EL (cell line): Measurements from ENCODE around the gene PYGL.
A peak's percentile ranks its signal among the peaks of the same experiment; 100 is the strongest.

Source experiments
- DNase-seq: peaks from one replicate; pipeline ENCODE4 v3.0.0-alpha.2; 2016

PYGL gene

DNA sequence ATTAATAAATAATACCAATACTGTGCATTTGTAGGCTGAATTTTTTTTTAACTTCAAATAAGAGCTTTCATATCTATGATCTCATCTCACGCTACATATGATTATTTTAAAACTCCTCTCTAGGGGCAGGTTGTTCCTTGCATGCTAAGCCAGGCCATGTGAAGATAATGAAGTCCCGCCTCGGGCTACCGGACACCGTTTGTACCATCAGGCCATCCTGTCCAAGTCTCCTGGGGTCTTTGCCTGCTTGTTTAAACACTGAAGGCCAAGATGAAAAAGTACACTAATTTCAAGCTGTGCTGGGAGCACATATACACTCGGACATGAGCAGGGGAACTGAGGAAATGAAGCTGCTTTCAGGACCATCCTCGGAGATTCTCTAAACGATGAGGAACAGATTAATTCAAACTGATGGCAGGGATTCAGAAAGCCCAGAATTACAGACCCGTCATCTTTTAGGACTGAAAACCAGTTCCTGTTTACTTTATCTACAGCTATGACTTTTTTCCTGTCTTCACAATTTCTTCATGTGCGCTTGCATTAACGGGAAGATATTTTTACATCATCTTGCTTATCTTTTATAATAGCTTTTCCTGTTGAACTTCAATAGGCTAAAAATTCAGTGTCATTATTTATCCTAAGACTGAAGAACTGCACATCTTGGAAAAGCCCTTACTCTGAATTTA lies 78.7 kb downstream of the PYGL start:
- DNase-seq: peak; percentile 23

DNA sequence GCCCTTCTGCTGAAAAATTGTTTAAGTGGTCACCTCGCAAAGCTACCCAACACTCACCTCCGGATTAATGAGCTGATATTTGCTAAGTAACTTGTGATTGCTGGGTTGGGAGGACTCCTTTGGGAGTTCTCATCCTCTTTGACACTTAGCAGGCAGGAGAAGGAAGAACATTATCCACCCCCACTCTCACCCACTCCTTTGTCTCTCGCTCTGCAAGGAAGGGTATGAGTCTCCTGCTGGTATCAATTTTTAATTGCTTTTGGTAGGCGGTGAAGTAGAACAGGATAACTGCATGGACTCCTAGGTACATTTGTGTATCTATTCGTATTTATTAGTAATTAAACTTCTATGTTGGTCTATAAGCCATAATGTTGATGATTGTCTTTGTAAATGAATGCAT lies 79.3 kb downstream of the PYGL start:
- DNase-seq: no peak

DNA sequence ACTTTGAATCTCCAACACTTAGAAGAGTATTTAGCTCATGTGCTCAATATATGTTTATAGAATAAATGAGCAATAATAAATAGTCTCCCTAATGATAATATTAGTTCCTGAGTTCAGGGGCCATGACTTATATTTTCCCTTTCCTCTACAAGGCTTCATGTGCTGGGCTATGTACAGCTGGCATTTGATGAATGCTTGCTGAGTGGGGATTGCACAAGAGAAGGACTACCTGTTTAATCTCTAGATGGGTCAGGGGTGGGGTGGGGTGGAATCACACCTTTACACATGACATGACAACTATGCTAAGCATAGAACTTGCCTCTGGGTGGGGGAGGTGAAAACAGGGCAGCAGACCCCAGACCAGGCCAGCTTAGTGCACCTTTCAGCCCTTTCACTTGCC lies 80.0 kb downstream of the PYGL start:
- DNase-seq: no peak

DNA sequence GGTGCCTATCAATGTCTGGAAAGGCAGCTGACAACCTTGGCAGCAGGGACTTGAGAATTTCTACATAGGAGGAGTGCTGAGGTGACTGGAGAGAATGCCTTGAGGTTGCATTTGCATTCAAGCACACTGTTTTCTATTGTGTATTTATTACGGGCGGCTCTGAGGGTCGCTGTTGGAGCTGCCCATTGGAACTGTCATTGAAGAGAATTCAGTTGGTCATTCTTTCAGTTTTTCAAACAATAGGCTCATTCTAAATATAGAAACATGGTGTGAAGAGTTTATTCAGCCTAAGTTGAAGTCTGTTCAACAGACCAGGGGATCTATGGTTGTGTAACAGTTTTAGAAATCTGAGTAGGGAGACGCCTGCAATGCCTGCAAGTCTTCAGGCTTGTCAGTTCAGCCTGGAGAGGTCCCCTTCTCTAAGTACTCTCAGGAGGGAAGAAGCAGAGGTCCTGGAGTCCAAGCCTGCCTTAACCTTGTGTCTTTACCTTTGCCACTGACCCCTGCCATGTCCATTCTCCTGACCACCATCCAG lies 82.2 kb downstream of the PYGL start:
- DNase-seq: no peak

DNA sequence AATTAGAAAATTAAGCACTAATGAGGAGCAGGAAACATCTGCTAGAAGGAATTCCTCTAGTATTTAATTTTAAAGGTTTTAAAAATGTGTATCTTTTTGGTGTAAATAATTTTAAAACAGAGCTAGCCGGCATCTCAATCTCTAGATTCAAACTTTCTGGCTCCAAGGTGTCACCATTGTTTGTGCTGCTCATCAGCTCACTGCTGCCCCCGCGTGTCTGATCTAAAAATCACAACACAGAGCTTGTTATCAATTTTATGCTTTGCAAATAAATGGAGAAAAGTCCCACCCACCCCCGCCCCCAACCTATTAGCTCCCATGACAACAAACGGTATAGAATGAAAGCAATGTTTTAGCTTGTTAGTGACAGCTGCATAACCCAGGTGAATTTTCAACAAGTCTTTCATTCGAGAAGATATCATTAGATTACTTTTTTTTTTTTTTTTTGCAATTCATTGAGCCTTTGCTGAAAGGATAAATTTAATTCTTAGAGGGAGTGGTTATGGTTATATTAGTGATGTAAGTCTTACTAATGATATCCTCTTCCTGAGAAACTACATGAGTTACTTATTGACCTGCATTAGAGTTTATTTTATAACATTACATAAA lies 83.7 kb downstream of the PYGL start:
- DNase-seq: peak; percentile 85

DNA sequence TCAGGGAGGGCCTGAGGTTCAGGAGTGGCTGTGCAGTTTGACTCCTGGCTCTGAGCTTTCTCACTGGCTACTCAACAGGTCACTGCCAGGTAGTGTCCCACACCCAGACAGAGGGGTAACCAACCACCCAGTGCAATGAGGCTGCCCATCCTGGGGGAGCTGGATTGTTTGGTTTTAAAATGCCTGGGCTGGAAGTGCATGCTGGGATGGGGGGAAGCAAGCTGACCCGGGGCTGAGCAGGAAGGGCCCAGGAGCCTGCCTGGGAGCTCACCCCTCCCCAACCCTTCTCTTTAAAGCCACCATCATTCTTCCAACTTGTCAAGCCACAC lies 85.0 kb downstream of the PYGL start:
- no peak for DNase-seq

DNA sequence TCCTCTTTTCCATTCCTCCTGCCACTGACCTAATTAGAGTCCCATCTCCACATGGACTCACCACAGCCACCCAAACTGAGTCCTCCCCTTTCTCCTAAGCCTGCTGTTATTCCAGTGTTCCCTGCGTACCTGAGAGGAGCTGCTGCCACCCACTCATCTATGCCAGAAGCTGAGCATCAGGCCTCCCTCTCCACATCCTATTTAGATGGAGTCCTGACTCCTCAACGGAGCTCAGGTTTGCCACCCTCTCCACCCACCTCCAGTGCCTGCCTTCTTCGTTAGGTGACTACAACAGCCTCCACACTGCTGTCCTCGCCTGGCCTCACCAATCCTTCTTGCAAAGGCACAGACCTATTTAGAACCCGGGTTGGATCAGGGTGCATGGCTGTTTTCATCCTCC lies 87.6 kb downstream of the PYGL start:
- no peak for DNase-seq

DNA sequence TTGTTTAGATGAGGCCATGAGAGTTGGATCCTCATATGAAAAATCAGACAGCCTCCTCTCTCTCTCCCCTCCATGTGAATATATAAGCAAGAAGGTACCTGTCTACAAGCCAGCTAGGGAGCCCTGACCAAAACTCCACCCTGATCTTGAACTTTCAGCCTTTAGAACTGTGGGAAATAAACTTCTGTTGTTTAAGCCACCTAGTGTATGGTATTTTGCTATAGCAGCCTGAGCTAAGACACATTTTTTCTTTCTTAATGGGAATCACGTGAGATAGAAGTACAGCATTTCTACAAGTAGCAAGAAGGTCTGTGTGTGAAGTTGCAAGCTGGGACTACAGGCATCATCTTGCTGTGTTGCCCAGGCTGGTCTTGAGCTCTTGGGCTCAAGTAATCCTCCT lies 88.7 kb downstream of the PYGL start:
- DNase-seq: peak; percentile 35
